H1 (cell line): ENCODE data around the gene SNRPD3.

Experiments
- CTBP2 ChIP-seq: IDR thresholded peaks from 2 replicates; pipeline ENCODE4 v1.7.0; 2011; ENCODE audit warnings: borderline replicate concordance, mild to moderate bottlenecking, moderate library complexity, mixed read lengths, low read length; ENCODE audit not compliant: insufficient read depth, insufficient read length
- CTCF ChIP-seq, 3 experiments: IDR thresholded peaks; 1 replicate in 2 of 3; 2 replicates in 1 of 3; pipeline versions ENCODE4 v1.5.1 to v1.6.1; 2011; ENCODE audit warnings: low read length in 3 of 3, mild to moderate bottlenecking in 3 of 3, inconsistent platforms in 2 of 3, low read depth in 1 of 3, moderate library complexity in 1 of 3; ENCODE audit not compliant: insufficient read depth in 1 of 3; ENCODE audit errors: control extremely low read depth in 1 of 3
- EP300 ChIP-seq, 2 experiments: IDR thresholded peaks; 1 replicate in 1 of 2; 2 replicates in 1 of 2; pipeline ENCODE4 v1.6.1; 2011 to 2012; ENCODE audit warnings: low read depth in 2 of 2, low read length in 2 of 2, mild to moderate bottlenecking in 2 of 2, borderline replicate concordance in 1 of 2, inconsistent platforms in 1 of 2, moderate library complexity in 1 of 2
- EZH2 ChIP-seq: fragments of 200-600 bp; sonication (generic); IDR thresholded peaks from 2 replicates; pipeline ENCODE4 v1.7.1; 2012; ENCODE audit warnings: low read depth, mild to moderate bottlenecking, moderate library complexity, low read length, inconsistent platforms; ENCODE audit not compliant: severe bottlenecking
- PHF8 ChIP-seq: fragments of 200-600 bp; sonication (generic); conservative IDR thresholded peaks from 2 replicates; pipeline ENCODE4 v1.7.1; 2012; ENCODE audit warnings: low read depth, mild to moderate bottlenecking, inconsistent platforms, low read length, moderate library complexity
- POLR2A ChIP-seq, 2 experiments: IDR thresholded peaks; 1 replicate in 1 of 2; 2 replicates in 1 of 2; pipeline ENCODE4 v1.6.1; 2011; ENCODE audit warnings: low read depth in 2 of 2, low read length in 2 of 2, mild to moderate bottlenecking in 2 of 2; ENCODE audit errors: control extremely low read depth in 1 of 2
- RXRA ChIP-seq: IDR thresholded peaks from 2 replicates; pipeline ENCODE4 v1.6.1; 2011; ENCODE audit warnings: low read depth, mild to moderate bottlenecking, low read length, moderate library complexity; ENCODE audit not compliant: insufficient read depth
- SIN3A ChIP-seq, 2 experiments: IDR thresholded peaks in 1 of 2; conservative IDR thresholded peaks in 1 of 2; 2 replicates each; pipeline ENCODE4 v1.6.1; 2011 to 2012; ENCODE audit warnings: low read length in 2 of 2, improper control_type of control experiment in 1 of 2, low read depth in 1 of 2, mild to moderate bottlenecking in 1 of 2
- SIRT6 ChIP-seq: IDR thresholded peaks from one replicate; pipeline ENCODE4 v1.7.1; 2012; ENCODE audit warnings: low read length, inconsistent platforms
- USF2 ChIP-seq: IDR thresholded peaks from 2 replicates; pipeline ENCODE4 v1.6.1; 2011; ENCODE audit warnings: low read length, improper control_type of control experiment

- TF ChIP-seq PHF8 (no peak), POLR2A (IDR thresholded peaks at IDR 0.05; ENCODE audit: control extremely low read depth in 1 of 2, low read depth in 2 of 2, low read length in 2 of 2) (no peak), CTCF (IDR thresholded peaks at IDR 0.05; ENCODE audit: control extremely low read depth in 1 of 3, insufficient read depth in 1 of 3, low read depth in 1 of 3, low read length in 3 of 3) (no peak), EZH2 (no peak), RXRA (no peak), EP300 (IDR thresholded peaks at IDR 0.05; ENCODE audit: borderline replicate concordance in 1 of 2, low read depth in 2 of 2, low read length in 2 of 2) (no peak), CTBP2 (no peak), SIRT6 (no peak), USF2 (no peak), SIN3A (conservative IDR thresholded peaks at IDR 0.05 in 1 of 2, IDR thresholded peaks at IDR 0.05 in 1 of 2; ENCODE audit: low read depth in 1 of 2, low read length in 2 of 2) (no peak)
These were observed 38.8 kb downstream of the SNRPD3 start for GRCh38 chr22:24594569-24595120.
